ENCODE data around the gene TRIM33.

DNA sequence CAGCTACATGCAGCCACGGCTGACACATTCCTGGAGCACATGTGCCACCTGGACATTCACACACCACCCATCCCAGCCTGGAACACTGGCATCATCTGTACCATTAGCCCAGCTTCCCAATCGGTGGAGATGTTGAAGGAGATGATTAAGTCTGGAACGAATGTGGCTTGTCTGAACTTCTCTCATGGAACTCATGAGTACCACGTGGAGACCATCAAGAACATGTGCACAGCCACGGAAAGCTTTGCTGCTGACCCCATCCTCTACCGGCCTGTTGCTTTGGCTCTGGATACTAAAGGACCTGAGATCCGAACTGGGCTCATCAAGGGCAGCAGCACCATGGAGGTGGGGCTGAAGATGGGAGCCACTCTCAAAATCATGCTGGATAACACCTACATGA, 25.0 kb upstream of the TRIM33 start:
- TF ChIP-seq, protein P1, sequence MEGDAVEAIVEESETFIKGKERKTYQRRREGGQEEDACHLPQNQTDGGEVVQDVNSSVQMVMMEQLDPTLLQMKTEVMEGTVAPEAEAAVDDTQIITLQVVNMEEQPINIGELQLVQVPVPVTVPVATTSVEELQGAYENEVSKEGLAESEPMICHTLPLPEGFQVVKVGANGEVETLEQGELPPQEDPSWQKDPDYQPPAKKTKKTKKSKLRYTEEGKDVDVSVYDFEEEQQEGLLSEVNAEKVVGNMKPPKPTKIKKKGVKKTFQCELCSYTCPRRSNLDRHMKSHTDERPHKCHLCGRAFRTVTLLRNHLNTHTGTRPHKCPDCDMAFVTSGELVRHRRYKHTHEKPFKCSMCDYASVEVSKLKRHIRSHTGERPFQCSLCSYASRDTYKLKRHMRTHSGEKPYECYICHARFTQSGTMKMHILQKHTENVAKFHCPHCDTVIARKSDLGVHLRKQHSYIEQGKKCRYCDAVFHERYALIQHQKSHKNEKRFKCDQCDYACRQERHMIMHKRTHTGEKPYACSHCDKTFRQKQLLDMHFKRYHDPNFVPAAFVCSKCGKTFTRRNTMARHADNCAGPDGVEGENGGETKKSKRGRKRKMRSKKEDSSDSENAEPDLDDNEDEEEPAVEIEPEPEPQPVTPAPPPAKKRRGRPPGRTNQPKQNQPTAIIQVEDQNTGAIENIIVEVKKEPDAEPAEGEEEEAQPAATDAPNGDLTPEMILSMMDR (IDR thresholded peaks at IDR 0.05; ENCODE audit: insufficient read depth, low read length): no peak
- TF ChIP-seq POLR2AphosphoS5 (IDR thresholded peaks at IDR 0.05; ENCODE audit: low read depth): no peak
- TF ChIP-seq, protein P2, sequence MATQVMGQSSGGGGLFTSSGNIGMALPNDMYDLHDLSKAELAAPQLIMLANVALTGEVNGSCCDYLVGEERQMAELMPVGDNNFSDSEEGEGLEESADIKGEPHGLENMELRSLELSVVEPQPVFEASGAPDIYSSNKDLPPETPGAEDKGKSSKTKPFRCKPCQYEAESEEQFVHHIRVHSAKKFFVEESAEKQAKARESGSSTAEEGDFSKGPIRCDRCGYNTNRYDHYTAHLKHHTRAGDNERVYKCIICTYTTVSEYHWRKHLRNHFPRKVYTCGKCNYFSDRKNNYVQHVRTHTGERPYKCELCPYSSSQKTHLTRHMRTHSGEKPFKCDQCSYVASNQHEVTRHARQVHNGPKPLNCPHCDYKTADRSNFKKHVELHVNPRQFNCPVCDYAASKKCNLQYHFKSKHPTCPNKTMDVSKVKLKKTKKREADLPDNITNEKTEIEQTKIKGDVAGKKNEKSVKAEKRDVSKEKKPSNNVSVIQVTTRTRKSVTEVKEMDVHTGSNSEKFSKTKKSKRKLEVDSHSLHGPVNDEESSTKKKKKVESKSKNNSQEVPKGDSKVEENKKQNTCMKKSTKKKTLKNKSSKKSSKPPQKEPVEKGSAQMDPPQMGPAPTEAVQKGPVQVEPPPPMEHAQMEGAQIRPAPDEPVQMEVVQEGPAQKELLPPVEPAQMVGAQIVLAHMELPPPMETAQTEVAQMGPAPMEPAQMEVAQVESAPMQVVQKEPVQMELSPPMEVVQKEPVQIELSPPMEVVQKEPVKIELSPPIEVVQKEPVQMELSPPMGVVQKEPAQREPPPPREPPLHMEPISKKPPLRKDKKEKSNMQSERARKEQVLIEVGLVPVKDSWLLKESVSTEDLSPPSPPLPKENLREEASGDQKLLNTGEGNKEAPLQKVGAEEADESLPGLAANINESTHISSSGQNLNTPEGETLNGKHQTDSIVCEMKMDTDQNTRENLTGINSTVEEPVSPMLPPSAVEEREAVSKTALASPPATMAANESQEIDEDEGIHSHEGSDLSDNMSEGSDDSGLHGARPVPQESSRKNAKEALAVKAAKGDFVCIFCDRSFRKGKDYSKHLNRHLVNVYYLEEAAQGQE (IDR thresholded peaks at IDR 0.05; ENCODE audit: insufficient replicate concordance, low read depth): no peak

All from HL-60 (cell line).